Stimulated activated CD8-positive, alpha-beta memory T cell treated with anti-CD3 and anti-CD28 coated beads, Interleukin-12 subunit alpha, Interleukin-12 subunit beta, amount 100 ng/mL, for 1 hour (primary cell): ENCODE measurements around the gene ENHO.

Source experiments
- DNase-seq: peaks from one replicate; pipeline ENCODE4 v3.0.0-alpha.2; 2020; ENCODE audit warnings: low read depth

ENHO gene

DNA sequence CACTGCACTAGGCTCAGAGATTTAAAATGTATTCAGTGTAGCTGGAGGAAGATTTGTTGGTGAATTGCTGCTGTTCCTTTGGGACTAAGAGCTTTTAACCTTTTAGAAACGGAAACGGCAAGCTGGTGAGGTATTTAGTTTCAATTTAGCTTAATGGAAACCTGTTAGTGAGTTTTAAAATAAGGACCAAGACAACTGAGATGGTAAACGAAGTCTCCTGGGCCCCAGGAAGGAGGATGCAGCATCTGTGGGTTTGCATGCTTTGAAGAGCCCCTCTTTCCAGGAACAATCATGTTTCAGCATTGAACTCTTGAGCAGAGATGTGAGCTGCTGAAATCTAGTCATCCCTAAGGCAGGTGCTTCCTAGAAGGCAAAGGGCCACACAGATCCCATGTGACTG, 47.7 kb downstream of the ENHO start:
- no peak for DNase-seq
